ENCODE results near the gene DZANK1.

The DZANK1 gene

DNA sequence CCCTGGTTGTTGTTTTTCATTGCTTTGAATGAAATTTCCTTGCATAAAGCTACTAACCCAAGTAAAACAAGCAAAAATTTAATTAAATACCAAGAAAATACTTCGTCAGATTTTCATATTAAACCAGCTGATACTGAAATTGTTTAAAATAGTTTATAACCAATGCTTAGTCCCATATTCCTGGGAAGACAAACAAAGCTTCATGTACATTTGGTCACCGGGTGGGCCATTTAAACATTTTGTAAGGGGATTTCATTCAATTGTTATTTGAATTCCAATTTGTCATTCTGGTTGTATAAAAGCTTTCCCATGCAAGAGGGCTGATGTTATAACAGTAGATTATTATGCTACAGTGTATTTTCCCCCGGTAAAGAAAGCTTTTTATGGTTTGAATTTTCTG lies 30.8 kb upstream of the DZANK1 start:
- DNase-seq (ENCODE audit: insufficient read length, low spot score) (no peak), FAIRE-seq (no peak)

DNA sequence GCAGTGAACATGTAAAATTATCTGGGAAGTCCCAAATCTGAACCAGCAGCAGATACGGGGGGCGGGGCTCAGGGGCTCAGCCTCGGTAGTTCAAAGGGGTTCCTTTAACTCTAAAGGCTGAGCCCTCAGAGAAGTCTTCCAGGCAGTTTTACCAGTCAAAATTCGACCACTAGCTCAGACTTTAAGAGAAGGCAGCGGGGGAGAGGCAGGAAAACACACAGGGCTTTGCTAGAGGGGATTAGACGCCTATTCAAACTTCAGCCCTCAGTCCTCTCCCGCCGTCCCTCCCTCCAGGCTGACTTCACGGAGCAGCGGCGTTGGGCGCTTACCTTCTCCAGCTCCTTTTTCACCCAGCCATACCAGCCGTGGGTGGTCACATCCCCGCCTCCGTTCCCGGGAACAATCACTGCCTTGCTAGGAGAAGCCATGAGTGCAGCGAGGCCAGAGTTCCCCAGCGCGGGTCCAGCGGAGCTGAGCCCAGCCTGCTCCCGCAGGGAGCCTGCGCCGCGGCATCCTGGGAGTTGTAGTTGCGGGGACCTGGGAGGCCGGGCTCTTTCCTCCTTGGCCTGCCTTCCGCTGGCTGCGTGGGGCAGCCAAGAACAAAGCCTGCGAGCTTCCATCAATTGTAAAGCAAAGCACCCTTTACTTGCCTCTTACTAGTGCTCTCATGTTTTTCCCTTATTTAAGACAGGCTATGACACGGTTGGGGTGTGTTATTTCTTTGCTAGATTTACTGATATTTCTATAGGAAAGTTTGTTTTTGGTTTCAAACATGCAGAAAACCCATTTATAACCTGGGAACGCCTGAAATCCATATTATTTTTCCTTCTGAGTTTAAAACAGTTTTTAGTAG lies 30.1 kb upstream of the DZANK1 start, which contains the start of gene RBBP9:
TSS of gene RBBP9 (minus strand) at position 486 of the 853 bp plus-strand sequence. CDS start at position 428, 58 bp downstream.
- TF ChIP-seq TAF1 (IDR thresholded peaks at IDR 0.05; ENCODE audit: low read depth, low read length) (0 out of 2 replicates have a peak, but pooled peaks have one; percentile 26), POU2F2 (IDR thresholded peaks at IDR 0.05; ENCODE audit: low read depth, low read length) (0 out of 2 replicates have a peak, but pooled peaks have one; percentile 48), POLR2AphosphoS5 (IDR thresholded peaks at IDR 0.05; ENCODE audit: low read depth, low read length) (peak; percentile 31; the same call in 1 of the 2 replicates), PAX5 (IDR thresholded peaks at IDR 0.05; ENCODE audit: insufficient read depth, low read length, severe bottlenecking) (no peak), SPI1 (IDR thresholded peaks at IDR 0.05; ENCODE audit: low read depth, low read length) (0 out of 2 replicates have a peak, but pooled peaks have one; percentile 15), POLR2A (IDR thresholded peaks at IDR 0.05; ENCODE audit: low read depth, low read length) (0 out of 2 replicates have a peak, but pooled peaks have one; percentile 22)
- peak; percentile 79 for DNase-seq (ENCODE audit: insufficient read length, low spot score)
- peak; percentile 79 for FAIRE-seq

More for the DNA sequence above, 30.8 kb upstream of the DZANK1 start:
- TF ChIP-seq POLR2A (IDR thresholded peaks at IDR 0.05; ENCODE audit: low read depth, low read length) (no peak), SPI1 (IDR thresholded peaks at IDR 0.05; ENCODE audit: low read depth, low read length) (no peak), POLR2AphosphoS5 (IDR thresholded peaks at IDR 0.05; ENCODE audit: low read depth, low read length) (no peak), POU2F2 (IDR thresholded peaks at IDR 0.05; ENCODE audit: low read depth, low read length) (no peak), TAF1 (IDR thresholded peaks at IDR 0.05; ENCODE audit: low read depth, low read length) (no peak), PAX5 (IDR thresholded peaks at IDR 0.05; ENCODE audit: insufficient read depth, low read length, severe bottlenecking) (no peak)

DNA sequence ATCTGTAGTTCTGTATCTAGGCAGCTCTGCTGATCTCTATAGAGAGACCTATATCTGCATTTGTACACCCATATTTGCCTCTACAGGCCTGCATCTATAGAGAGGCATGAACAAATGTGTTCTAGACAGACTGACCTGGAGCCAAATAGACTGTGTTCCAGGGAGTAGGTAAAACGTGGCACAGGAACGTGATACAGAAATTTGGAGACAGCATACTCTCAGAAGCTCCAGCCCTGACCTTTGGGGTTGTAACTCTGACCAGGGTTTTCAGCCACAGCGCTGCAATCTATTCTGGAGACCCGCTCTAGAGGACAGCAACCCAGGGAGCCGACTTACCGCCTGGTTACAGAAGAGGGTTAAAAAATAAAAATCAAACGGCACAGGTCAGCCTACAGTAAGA lies 29.2 kb upstream of the DZANK1 start:
- TF ChIP-seq POU2F2 (IDR thresholded peaks at IDR 0.05; ENCODE audit: low read depth, low read length), result no peak
- TF ChIP-seq PAX5 (IDR thresholded peaks at IDR 0.05; ENCODE audit: insufficient read depth, low read length, severe bottlenecking), result no peak
- TF ChIP-seq SPI1 (IDR thresholded peaks at IDR 0.05; ENCODE audit: low read depth, low read length), result no peak
- no peak for TF ChIP-seq POLR2AphosphoS5 (IDR thresholded peaks at IDR 0.05; ENCODE audit: low read depth, low read length)
- no peak for TF ChIP-seq TAF1 (IDR thresholded peaks at IDR 0.05; ENCODE audit: low read depth, low read length)
- TF ChIP-seq POLR2A (IDR thresholded peaks at IDR 0.05; ENCODE audit: low read depth, low read length), result no peak
- DNase-seq (ENCODE audit: insufficient read length, low spot score), result no peak
- FAIRE-seq, result no peak

DNA sequence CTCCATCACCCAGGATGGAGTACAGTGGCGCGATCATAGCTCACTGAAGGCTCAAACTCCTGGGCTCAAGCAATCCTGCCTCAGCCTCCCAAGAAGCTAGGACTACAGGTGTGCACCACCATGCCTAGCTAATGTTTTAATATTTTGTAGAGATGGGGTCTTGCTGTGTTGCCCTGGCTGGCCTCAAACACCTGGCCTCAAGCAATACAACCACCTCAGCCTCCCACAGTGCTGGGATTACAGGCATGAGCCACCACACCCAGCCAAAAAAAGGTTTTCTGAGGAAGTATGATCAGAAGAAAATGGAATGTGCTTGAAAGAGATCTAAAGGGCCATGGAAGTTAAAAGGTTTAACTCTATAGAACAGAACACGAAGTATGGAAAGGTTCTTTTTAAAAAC lies 21.5 kb upstream of the DZANK1 start:
- TF ChIP-seq SPI1 (IDR thresholded peaks at IDR 0.05; ENCODE audit: low read depth, low read length) (no peak), TAF1 (IDR thresholded peaks at IDR 0.05; ENCODE audit: low read depth, low read length) (no peak), PAX5 (IDR thresholded peaks at IDR 0.05; ENCODE audit: insufficient read depth, low read length, severe bottlenecking) (no peak), POLR2AphosphoS5 (IDR thresholded peaks at IDR 0.05; ENCODE audit: low read depth, low read length) (no peak), POLR2A (IDR thresholded peaks at IDR 0.05; ENCODE audit: low read depth, low read length) (no peak), POU2F2 (IDR thresholded peaks at IDR 0.05; ENCODE audit: low read depth, low read length) (no peak)
- DNase-seq (ENCODE audit: insufficient read length, low spot score) (no peak), FAIRE-seq (no peak)

DNA sequence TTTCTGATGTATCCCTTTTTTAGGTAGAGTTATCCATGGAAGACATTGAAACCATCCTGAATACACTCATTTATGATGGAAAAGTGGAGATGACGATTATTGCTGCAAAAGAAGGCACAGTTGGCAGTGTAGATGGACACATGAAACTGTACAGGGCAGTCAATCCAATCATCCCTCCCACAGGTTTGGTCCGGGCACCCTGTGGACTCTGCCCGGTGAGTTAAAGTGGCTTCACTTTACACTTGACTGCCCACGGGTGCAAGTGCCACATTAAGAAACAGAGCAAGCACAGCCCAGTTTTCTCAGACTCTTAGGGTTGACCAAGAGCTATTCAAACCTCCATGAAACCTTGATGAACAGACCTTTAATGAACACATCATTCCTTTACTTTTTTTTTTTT lies 14.8 kb upstream of the DZANK1 start:
- DNase-seq (ENCODE audit: insufficient read length, low spot score), result no peak
- no peak for TF ChIP-seq SPI1 (IDR thresholded peaks at IDR 0.05; ENCODE audit: low read depth, low read length)
- TF ChIP-seq POLR2A (IDR thresholded peaks at IDR 0.05; ENCODE audit: low read depth, low read length), result no peak
- no peak for TF ChIP-seq TAF1 (IDR thresholded peaks at IDR 0.05; ENCODE audit: low read depth, low read length)
- no peak for FAIRE-seq

DNA sequence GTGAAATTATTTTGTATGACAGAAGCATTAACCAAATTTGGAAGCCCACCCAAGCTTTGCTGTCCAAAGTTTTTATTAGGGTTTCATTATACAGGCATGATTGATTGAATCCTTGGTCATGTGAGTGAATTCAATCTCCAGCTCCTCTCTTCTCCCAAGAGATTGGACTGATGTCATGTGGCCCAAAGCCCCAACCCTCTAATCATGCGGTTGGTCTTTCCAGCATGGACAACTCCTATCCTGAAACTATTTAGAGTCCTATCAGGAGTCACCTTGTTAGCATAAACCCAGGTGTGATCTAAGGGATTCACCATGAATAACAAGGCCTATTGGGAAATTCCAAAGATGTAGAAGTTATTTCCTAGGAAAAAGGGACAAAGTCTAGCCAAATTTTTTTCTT lies 11.0 kb upstream of the DZANK1 start:
- no peak for FAIRE-seq
- no peak for TF ChIP-seq TAF1 (IDR thresholded peaks at IDR 0.05; ENCODE audit: low read depth, low read length)
- TF ChIP-seq SPI1 (IDR thresholded peaks at IDR 0.05; ENCODE audit: low read depth, low read length), result no peak
- TF ChIP-seq POLR2A (IDR thresholded peaks at IDR 0.05; ENCODE audit: low read depth, low read length), result no peak
- no peak for TF ChIP-seq POU2F2 (IDR thresholded peaks at IDR 0.05; ENCODE audit: low read depth, low read length)
- no peak for TF ChIP-seq PAX5 (IDR thresholded peaks at IDR 0.05; ENCODE audit: insufficient read depth, low read length, severe bottlenecking)
- no peak for TF ChIP-seq POLR2AphosphoS5 (IDR thresholded peaks at IDR 0.05; ENCODE audit: low read depth, low read length)
- no peak for DNase-seq (ENCODE audit: insufficient read length, low spot score)

DNA sequence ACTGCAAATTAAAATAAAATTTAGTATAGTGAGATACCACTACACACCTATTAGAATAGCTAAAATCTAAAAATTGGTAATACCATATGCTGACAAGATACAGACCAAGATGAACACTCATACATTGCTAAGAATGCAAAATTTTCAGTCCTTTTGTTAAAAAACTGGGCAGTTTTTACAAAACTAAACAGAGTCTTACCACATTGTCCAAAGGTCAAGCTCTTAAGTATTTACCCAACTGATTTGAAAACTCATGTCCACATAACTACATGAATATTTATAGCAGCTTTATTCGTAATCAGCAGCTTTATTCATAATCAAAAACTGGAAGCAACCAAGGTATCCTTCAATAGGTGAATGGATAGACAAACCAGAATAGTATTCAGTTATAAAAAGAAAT lies 10.4 kb upstream of the DZANK1 start:
- no peak for FAIRE-seq
- DNase-seq (ENCODE audit: insufficient read length, low spot score), result no peak
- TF ChIP-seq PAX5 (IDR thresholded peaks at IDR 0.05; ENCODE audit: insufficient read depth, low read length, severe bottlenecking) (no peak), SPI1 (IDR thresholded peaks at IDR 0.05; ENCODE audit: low read depth, low read length) (no peak)

DNA sequence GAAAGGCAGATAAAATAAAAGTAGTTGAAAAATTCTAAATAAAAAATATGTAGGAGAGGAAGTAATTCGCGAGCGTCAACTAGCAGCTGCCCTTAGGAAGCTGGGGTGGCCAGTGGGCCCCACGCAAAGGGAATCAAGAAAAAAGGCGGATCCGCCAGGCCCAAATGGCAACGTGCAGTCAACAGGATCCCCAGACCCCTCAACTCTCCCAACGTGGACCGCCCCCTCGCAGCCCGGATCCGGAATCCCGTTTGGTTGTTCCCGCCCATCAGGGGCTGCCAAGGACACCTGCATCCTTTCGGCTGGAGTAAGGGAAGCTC lies 296 bp downstream of the DZANK1 start:
- TF ChIP-seq SPI1 (IDR thresholded peaks at IDR 0.05; ENCODE audit: low read depth, low read length) (no peak), TAF1 (IDR thresholded peaks at IDR 0.05; ENCODE audit: low read depth, low read length) (no peak), POU2F2 (IDR thresholded peaks at IDR 0.05; ENCODE audit: low read depth, low read length) (no peak), POLR2AphosphoS5 (IDR thresholded peaks at IDR 0.05; ENCODE audit: low read depth, low read length) (no peak), POLR2A (IDR thresholded peaks at IDR 0.05; ENCODE audit: low read depth, low read length) (no peak), PAX5 (IDR thresholded peaks at IDR 0.05; ENCODE audit: insufficient read depth, low read length, severe bottlenecking) (no peak)
- DNase-seq (ENCODE audit: insufficient read length, low spot score), result no peak

DNA sequence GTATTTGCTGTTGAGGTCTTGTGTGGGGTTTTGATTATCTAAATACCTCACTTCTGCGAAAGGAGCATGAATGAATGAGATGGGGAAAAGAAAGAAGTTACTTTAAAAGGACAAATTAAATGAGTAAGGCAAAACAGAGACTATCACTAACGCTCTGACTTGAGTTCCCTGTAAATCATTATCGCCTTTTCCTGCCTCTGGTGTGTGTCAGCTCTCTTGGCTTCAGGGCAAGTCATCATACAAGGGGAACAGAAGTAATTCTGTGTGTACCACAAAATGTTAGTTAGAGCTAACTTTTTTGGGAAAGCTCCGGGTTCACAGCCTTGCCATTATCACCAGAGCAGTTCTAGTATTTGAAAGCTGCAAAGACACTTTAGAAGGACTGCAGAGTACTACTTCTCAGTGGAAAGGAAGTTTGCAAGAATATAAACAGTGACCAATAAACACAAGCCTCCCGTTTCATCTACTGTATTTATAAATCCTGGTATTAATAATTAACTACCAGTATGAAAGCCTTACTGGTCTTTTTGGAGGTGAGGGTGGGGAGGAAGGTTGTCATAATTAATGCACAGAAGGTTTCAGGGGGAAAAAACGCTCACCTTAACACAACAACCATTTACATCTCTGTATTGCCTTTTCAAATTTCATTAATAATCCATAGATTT lies 1.2 kb downstream of the DZANK1 start:
- DNase-seq (ENCODE audit: insufficient read length, low spot score) (no peak), FAIRE-seq (no peak)
- TF ChIP-seq TAF1 (IDR thresholded peaks at IDR 0.05; ENCODE audit: low read depth, low read length) (no peak), POLR2A (IDR thresholded peaks at IDR 0.05; ENCODE audit: low read depth, low read length) (no peak), PAX5 (IDR thresholded peaks at IDR 0.05; ENCODE audit: insufficient read depth, low read length, severe bottlenecking) (no peak), SPI1 (IDR thresholded peaks at IDR 0.05; ENCODE audit: low read depth, low read length) (no peak), POU2F2 (IDR thresholded peaks at IDR 0.05; ENCODE audit: low read depth, low read length) (no peak), POLR2AphosphoS5 (IDR thresholded peaks at IDR 0.05; ENCODE audit: low read depth, low read length) (no peak)

More for the DNA sequence above, 296 bp downstream of the DZANK1 start:
- FAIRE-seq, result peak; percentile 16
